ENCODE results near the gene CFTR.

Gene CFTR

GRCh38 chr7:117592011-117592635 is 112.3 kb downstream of the CFTR start:
- DNase-seq: no peak

GRCh38 chr7:117596134-117596533 is 116.3 kb downstream of the CFTR start:
- DNase-seq: no peak

DNA sequence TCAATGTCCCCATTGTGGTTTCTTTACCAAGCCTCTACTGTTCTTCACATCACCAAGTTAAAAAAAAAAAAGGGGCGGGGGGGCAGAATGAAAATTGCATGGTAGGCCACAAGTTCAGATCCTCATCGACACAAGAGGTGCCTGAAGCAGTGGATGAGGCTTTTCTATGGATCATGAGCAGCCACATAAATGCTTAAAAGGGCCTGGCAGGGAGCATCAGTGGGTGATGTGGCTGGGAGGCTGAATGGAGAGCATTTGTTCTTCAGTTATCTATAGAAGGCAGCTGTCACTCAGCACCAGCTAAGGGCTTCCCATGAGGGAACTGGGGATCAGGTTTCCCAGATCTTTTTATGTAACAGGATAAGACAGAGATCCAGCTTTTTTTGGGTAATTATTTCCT is 117.9 kb downstream of the CFTR start:
- DNase-seq: no peak

DNA sequence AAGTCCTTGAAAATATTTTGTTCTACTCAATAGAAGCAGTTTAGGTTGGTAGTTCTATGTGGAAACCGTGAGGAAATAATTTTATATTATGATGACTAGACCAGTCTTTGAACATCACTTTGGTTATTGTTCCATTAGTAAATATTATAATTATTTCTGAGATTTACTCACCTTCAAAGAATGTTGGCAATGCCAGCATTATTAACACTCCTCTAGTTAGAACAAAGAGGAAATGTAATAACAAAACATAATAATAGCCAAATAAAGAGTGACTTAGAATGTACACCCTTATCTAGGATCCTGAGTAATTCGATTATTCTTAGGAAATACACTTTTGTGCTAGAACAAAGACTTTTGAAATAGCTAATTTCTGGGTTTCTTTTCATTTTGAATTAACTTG is 121.1 kb downstream of the CFTR start:
- DNase-seq: no peak

GRCh38 chr7:117603627-117604026 is 123.8 kb downstream of the CFTR start:
- DNase-seq: no peak

DNA sequence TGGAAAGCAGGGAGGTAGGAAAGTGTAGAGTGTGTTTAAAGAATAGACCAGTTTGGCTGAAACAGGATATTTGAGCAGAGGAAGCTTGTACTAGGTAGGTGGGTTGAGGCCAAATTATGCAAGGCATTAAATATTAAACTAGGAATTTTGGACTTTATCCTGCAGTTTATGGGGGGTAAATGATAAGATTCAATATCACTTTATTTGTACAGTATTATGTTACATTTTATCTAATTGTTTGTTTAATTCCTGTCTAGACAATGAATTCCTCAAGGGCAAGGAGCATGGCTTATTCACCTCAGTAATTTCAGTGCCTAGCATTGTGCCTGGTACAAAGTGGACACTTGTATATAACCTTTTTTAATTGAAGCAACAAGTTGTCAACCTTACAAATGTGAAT is 125.9 kb downstream of the CFTR start:
- no peak for DNase-seq

- no peak for DNase-seq
Measured at GRCh38 chr7:117606132-117606531, 126.3 kb downstream of the CFTR start.

DNA sequence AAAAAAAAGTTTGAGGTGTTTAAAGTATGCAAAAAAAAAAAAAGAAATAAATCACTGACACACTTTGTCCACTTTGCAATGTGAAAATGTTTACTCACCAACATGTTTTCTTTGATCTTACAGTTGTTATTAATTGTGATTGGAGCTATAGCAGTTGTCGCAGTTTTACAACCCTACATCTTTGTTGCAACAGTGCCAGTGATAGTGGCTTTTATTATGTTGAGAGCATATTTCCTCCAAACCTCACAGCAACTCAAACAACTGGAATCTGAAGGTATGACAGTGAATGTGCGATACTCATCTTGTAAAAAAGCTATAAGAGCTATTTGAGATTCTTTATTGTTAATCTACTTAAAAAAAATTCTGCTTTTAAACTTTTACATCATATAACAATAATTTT is 130.6 kb downstream of the CFTR start:
- no peak for DNase-seq

DNA sequence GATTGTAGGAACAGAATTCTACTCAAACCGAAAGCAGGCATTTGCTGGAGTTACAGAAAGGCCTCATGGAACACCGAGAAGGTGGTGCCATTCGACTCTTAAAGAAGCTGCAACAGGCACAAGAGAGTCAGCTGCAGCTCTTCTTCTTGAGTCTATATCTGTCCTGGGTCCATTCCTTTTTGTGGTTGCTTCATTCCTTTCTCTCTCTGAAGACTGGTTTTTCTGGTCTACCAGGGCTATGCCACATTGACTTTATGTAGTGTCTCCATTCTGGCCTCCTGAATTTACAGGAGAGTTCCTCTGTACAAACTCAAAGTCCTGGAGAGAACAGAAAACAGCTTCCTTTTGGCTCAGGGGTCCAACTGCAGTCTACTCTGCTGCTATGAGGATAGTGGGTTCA is 132.8 kb downstream of the CFTR start:
- DNase-seq: peak; percentile 14

GRCh38 chr7:117616694-117617093 is 136.9 kb downstream of the CFTR start:
- no peak for DNase-seq

GRCh38 chr7:117619681-117620080 is 139.9 kb downstream of the CFTR start:
- peak; percentile 25 for DNase-seq

GRCh38 chr7:117621075-117621618 is 141.3 kb downstream of the CFTR start:
- no peak for DNase-seq

- DNase-seq: no peak
Measured at GRCh38 chr7:117623606-117624005, 143.8 kb downstream of the CFTR start.

DNA sequence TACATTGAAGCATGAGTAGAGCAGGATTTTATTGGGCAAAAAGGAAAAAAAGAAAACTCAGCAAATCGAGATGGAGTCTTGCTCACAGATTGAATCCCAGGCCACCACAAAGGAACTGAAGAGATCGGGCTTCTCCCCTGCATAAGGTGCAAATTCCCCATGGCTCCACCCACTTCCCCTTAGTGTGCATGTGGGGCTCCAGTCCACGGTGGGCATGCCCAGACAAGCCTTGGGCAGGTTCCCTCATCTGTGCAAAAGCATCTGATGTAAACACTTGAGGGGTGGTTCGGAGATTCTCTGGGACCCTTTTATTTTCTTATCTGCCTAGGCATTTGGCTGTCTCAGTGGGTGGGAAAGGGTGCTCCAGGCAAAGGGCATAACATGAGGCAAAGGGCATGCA is 150.7 kb downstream of the CFTR start:
- DNase-seq: no peak

DNA sequence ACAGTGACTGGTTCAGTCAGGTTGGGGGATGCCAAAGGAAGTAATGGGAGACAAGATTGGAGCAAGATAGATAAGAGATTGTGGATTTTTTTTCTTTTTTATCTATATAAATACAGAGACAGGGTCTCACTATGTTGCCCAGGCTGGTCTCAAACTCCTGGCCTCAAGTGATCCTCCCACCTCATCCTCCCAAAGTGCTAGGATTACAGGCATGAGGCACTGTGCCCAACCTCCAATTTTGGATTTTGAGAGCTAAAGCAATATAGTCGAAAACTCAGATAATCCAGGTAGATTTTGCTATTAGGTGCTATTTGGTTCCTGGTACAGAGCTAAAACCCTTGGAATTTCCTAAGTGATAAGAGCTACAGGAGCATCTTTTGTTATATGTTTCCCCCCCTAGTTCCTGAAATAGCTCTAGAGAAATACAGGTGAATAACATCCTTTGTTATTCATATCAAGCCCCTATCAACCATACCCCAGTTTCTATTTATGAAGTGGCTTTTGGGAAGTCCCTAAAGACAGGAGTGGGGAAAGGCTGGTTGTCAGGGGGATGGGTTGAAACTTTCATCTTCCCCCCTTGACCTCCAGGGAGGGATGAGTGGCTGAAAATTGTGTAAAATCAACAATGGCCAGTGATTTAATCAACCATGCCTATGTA is 151.2 kb downstream of the CFTR start:
- no peak for DNase-seq

- DNase-seq: no peak
Measured at GRCh38 chr7:117631652-117632051, 151.8 kb downstream of the CFTR start.

DNA sequence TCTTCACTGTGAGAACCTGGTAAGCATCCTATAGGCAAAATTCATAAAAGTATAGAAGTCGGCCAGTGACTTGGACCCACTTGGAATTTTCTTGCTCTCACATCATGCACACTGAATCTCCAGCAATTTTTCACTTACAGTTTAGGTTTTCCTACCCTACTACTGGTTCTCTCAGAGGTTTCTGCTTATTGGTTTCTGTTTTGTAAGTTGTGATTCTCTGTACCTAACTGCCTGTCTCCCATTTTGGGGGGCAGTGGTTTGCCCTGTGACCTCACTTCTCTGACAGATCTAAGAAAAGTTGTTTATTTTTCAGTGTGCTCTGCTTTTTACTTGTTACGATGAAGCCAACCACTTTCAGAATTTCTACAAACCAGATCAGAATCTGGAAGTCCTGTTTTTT is 158.1 kb downstream of the CFTR start:
- DNase-seq: no peak

GRCh38 chr7:117639966-117640365 is 160.1 kb downstream of the CFTR start:
- no peak for DNase-seq

GRCh38 chr7:117640465-117640864 is 160.6 kb downstream of the CFTR start:
- no peak for DNase-seq

GRCh38 chr7:117645481-117646165 is 165.8 kb downstream of the CFTR start:
- DNase-seq: peak; percentile 29

- DNase-seq: no peak
Measured at GRCh38 chr7:117648203-117648866, 168.5 kb downstream of the CFTR start.

- DNase-seq: no peak
Measured at GRCh38 chr7:117652943-117653680, 173.3 kb downstream of the CFTR start.

DNA sequence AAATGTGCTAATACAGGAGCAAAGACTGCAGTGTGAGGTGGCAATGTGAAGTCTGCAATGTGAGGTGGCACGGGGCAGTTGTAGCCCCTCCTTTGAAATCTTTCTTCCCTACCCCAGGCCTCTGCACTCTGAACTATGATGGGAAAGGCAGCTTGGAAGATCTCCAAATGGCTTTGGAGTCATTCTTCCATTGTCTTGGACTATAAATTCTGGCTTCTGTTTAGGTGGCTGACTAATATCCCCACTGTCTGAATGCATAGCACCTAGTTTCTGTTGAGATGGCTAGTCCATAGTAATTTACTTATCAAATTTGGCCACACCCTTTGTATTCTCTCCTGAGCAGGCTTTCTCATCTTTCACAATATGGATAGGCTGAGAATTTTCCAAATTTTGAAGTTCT is 175.0 kb downstream of the CFTR start:
- no peak for DNase-seq

Measured in OCI-M1 (cell line).